Right renal cortex interstitium (tissue), 3 donors: ENCODE measurements around the gene IL17C. TPM values are rescaled to one million over a fixed set of nuclear protein-coding genes. Genes with fewer than 3 reads are reported as not detected.
"Not testable (repeated sequence)": the region's sequence is repeated elsewhere in the genome, so short reads cannot be mapped to it uniquely, and the experiment has no call there.

ENCODE experiments used
- DNase-seq, 3 donors: peaks; one replicate each; pipeline ENCODE4 v3.0.0-alpha.2; 2013; ENCODE audit warnings: low read depth in 3 of 3, low spot score in 2 of 3
- polyA plus RNA-seq, 3 donors: library from polyadenylated mRNA; unstranded; fragments of 120-200 nt; gene quantifications; one replicate each; pipeline ENCODE4 v1.2.1, GENCODE V29; 2013; ENCODE audit not compliant: insufficient read length in 3 of 3

Gene IL17C
- polyA plus RNA-seq, 3 donors, result not detected

- DNase-seq, result not testable (repeated sequence)
Measured at GRCh38 chr16:88609426-88609825, 28.9 kb upstream of the IL17C start.

DNA sequence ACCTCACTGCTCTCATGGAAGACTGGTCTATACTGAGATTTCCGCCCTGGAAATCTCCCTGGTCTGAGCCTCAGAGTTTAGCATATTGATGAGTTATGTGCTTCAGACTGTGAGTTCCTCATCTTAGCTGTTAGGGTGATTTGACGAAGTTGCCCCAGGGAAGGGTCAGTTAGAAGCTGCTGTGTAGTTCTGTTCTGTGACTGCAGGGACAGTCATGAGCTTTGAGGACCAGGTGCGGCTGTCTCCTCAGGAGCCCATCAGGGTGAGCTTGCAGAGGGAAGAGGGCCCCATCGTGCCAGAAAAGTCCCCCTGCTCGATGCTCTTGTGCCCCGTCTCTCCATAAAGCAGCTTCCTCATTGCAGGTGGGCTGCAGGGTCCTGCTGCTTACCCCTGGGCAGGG, 28.3 kb upstream of the IL17C start:
- DNase-seq, result no peak

- DNase-seq, result peak in 1 of 3 donors; percentile 63
Measured at GRCh38 chr16:88610909-88611812, 27.2 kb upstream of the IL17C start.

DNA sequence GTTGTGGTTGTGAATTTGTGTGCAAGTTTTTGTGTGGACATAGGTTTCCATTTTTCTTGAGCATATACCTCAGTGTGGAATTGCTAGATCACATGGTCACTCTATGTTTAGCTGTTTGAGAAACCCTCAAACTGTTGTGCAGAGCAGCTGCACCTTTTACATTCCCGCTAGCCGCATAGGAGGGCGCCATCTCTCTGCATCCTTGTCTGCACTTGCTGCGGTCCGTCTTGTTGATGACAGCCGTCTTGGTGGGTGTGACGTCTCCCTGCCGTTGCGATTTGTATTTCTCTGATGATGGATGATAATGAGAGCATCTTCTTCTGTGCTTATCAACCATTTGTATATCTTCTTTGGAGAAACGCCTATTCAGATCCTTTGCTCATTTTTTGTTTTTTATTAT, 25.1 kb upstream of the IL17C start:
- DNase-seq, result no peak

DNA sequence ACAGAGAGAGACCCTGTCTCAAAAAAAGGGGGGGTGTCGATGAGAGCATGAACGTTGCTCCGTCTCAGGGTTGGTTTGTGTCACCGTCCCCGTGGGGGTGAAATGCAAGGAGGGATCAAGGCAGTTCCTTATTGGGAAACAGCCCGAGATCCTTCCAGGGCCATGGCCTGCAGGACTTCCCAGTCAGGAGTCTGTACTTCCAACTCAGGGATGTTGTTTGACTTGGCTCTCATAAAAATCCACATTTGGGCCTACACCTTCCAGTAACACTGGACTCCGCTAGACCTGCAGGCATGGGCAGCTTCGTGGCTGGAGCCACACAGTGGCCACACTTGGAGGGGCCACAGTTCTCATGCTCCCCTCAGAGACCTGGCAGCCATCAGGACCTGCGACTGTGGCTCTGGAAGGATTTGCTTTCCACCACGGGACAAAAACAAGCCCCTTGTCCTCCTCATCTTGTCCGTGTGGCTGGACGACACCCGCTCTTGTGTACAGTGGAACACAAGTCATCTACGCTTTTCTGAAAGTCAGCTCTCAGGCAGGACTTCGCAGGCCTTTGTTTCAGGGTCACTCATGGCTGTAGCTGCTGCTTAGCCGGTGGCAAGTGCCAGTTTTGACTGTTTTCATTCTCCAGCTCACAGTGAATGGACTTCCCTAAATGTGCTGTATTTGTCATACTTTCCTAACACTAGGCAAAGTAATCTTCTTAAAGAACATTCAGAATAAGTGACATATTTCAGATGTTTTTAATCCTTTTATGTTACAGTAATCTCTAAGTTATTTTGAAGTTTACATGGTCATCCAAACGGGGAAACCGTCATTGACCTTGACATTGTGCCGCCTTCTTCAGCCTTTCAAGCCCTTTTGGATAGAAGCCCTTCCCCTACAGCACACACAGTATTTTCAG, 24.2 kb upstream of the IL17C start:
- DNase-seq, result no peak

- DNase-seq, result no peak
Measured at GRCh38 chr16:88614818-88615580, 23.4 kb upstream of the IL17C start.

DNA sequence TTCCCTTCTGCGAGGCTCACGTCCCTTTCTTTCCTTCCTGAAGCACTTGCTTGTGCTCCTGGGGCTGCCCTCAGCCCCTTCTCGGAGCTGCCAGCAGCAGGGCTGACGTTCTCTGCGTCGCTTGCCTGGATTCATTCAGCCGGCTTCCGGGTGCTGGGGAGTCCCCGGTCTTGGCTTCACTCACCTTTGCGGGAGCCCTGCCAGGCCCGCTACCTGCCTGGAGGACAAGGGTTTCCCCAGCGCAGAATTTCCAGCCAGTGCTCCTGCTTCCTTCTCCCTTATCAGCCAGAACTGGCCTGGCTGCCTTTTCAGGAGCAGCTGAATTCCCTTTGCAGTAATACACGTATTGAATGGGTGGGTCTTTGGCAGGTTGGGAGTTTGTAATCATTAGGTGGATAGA, 22.1 kb upstream of the IL17C start:
- no peak for DNase-seq

- DNase-seq, result no peak
Measured at GRCh38 chr16:88616736-88617135, 21.6 kb upstream of the IL17C start.

- DNase-seq, result no peak
Measured at GRCh38 chr16:88617268-88618031, 20.9 kb upstream of the IL17C start.

DNA sequence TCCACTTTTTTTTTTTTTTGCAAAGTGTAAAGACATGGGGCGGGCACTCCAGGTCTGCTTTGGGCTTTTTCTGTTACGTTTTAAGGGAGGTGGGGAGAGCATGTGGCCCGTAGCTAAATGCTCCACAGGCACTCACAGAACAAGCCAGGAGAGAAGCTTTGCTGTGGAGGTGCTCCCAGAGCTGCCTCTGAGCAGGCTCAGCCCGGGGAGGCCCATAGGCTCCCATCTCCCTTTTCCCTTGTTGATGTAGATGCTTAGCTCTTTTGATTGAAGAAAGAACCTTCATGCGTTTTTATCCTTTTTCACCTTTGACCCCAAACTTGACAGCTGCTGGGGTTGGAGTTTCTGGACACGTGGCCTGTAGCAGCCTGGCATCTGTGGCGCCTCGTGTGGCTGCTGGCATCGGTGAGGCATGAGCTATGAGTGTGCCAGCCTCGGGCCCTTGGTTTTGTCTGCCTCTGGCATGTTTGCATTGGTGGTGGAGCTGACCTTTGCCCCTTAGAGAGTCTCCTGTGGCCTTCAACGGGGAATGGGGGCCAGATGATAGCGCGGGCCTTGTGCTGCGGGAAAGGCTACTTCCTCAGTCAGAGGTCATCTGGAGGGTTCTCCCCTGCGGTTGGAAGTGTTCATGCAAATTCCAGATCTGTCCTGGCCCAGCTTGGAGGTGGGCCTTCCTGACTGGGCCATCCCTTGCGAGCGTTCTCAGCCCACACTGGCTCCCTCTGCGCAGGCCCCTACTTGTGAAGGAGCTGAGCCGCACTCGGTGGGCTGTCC, 20.0 kb upstream of the IL17C start:
- DNase-seq, result no peak

GRCh38 chr16:88618956-88619667, 19.3 kb upstream of the IL17C start:
- no peak for DNase-seq

DNA sequence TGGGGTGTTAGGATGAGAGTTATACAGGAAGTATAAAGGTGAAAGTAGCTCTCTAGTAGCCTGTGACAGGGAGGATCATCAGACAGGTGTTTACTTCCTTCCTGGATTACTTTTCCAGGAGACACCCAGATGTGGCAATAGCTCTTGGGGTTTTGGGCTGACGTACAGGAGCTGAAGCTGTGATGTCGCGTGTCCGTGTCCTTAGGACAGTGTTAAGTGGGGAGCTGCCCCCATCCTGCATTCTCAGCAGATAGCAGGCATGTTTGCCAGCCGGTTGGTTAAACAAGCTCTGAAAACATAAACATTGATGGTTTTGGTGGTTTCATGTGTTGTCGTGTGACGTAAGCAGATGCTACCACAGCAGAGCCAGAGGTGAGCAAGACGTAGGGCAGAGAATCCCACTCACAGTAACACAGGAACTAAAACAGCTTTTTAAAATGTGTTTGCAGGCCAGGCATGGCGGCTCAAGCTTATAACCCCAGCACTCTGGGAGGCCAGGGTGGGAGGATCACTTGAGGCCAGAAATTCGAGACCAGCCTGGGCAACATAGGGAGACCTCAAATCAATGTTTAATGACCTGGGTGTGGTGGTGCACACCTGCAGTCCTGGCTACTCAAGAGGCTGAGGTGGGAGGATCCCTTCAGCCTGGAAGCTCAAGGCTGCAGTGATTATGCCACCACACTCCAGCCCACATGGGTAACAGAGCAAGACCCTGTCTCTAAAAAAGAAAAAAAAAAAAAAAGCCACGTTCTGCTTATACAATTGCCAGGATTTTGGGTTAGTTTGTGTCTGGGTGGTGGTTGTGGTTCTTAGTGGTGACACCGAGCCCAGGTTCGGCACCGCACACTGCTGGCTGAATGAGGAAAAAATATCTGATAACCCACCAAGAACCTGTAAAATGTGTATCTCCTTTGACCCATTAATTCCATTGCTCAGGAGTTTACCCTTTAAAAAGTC, 18.2 kb upstream of the IL17C start:
- no peak for DNase-seq

- no peak for DNase-seq
Measured at GRCh38 chr16:88622125-88622524, 16.2 kb upstream of the IL17C start.

GRCh38 chr16:88622866-88623265, 15.5 kb upstream of the IL17C start:
- no peak for DNase-seq

DNA sequence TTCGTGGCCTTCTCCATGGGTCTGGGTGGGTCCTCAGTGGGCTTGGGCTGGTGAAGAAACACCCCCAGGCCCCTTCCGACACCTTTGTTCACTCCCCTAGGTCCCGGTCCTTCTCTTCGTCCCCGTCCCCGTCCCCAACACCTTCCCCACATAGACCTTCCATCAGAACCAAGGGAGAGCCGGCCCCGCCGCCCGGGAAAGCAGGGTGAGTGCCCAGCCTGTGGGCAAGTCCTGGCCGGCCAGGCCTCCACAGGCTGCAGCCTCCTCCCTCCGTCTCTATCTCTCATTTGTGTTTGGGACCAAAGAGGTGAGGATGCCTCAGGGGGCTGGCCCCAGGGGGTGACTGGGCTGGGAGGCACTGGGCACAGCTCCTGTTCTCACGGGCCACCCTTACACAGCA, 14.5 kb upstream of the IL17C start:
- no peak for DNase-seq

DNA sequence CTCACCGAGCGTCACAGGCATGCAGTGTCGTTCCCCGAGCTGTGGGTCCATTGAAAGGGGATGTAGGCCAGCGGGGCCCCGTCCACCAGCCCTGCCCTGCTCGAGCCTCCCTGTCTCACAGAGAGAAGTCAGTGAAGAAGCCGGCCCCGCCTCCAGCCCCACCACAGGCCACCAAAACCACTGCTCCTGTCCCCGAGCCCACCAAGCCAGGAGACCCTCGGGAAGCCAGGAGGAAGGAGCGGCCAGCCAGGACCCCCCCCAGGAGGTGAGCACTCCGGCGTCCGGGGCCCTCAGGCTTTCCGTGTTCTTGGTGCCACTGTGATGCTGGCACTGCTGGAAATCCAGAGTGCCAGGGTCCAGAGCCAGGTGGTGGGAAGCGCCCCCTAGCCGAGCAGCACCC, 13.9 kb upstream of the IL17C start:
- no peak for DNase-seq

DNA sequence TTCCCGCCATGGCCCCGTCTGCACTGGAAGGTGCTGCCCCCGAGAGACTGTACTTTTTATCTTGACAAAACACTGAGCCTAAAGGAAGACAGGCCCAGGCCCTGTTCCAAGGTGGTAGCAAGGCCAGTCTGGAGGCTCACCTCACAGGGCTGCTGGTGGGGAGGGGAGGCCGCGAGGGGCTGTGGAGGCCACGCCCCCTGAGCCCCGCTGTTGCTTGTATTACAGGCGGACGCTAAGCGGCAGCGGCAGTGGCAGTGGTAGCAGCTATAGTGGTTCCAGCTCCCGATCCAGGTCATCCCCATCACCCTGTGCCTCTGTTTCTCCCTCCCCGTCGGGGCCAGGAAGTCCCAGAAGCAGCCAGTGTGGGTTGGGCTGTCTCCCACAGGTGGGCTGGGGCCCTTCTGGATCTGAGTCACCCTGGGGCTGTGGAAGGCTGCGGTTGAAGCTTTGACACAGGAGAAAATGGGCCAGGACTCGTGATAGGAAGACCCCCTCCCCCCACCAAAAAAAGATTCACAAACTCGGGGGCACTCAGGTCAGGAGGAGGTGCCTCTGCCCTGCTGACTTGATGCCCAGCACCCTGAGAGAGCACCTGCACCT, 13.3 kb upstream of the IL17C start:
- no peak for DNase-seq
